Measurements from ENCODE around the gene SCAF8. TPM values are rescaled to one million over a fixed set of nuclear protein-coding genes. Genes with fewer than 3 reads are reported as not detected.

The SCAF8 gene
- total RNA-seq, 4 donors from 2014 or later, result 29.8 to 63.5 (median 34.6) TPM

DNA sequence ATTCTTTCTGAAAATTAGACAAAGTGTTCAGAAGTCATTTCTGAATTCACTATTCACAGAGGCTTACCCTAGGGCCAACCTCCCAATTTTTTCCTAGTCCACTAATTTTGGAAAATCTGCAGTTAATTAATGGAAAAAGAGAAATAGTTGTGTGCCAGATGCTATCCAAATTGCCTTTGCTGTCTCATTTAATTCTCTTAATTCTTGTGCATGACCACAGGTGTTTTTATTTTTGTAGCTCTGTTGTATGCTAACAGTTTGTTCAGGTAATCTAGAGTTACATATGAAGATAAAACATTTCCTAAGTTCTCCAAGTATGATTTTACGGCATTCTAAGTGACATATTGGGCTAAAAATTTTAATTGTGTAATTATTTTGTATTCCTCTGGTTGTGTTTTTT, 96.8 kb downstream of the SCAF8 start:
- Histone ChIP-seq H3K4me1 (no peaks in the 10 kb centered on the region), H3K27ac (no peak overlapping the region), H3K4me3 (no peak overlapping the region), H3K9me3 (no peaks in the 10 kb centered on the region), H3K27me3 (no peaks in the 10 kb centered on the region), H3K36me3 (peaks cover 0 to 69% (median 0%) of the 10 kb centered on the region in 3 donors)
- no peak for TF ChIP-seq POLR2A (IDR thresholded peaks at IDR 0.05)
- TF ChIP-seq, protein P1, sequence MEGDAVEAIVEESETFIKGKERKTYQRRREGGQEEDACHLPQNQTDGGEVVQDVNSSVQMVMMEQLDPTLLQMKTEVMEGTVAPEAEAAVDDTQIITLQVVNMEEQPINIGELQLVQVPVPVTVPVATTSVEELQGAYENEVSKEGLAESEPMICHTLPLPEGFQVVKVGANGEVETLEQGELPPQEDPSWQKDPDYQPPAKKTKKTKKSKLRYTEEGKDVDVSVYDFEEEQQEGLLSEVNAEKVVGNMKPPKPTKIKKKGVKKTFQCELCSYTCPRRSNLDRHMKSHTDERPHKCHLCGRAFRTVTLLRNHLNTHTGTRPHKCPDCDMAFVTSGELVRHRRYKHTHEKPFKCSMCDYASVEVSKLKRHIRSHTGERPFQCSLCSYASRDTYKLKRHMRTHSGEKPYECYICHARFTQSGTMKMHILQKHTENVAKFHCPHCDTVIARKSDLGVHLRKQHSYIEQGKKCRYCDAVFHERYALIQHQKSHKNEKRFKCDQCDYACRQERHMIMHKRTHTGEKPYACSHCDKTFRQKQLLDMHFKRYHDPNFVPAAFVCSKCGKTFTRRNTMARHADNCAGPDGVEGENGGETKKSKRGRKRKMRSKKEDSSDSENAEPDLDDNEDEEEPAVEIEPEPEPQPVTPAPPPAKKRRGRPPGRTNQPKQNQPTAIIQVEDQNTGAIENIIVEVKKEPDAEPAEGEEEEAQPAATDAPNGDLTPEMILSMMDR (IDR thresholded peaks at IDR 0.05), result no peak
- no peak for DNase-seq

DNA sequence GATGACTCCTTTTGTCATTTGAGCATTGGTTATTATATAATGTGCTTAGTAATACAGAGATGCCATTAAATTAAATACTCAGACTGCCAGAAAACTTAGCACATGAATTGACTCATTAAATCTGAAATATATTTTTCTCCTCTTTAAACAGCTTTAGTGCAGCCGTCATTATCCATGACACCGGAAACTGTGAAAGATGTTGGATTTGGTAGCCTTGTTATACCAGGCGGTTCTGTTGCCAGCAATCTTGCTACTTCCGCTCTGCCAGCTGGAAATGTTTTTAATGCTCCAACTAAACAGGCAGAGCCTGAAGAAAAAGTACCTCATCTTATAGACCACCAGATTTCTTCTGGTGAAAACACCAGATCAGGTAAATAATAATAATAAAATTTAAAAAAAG, 97.6 kb downstream of the SCAF8 start:
- H3K27me3 ChIP-seq, result no peaks in the 10 kb centered on the region
- DNase-seq, result no peak
- peaks cover 0 to 61% (median 0%) of the 10 kb centered on the region in 3 donors for H3K36me3 ChIP-seq
- no peaks in the 10 kb centered on the region for H3K4me1 ChIP-seq
- no peak overlapping the region for H3K27ac ChIP-seq
- no peak overlapping the region for H3K4me3 ChIP-seq
- TF ChIP-seq, protein P1 (IDR thresholded peaks at IDR 0.05), result no peak
- no peak for TF ChIP-seq POLR2A (IDR thresholded peaks at IDR 0.05)
- no peaks in the 10 kb centered on the region for H3K9me3 ChIP-seq

DNA sequence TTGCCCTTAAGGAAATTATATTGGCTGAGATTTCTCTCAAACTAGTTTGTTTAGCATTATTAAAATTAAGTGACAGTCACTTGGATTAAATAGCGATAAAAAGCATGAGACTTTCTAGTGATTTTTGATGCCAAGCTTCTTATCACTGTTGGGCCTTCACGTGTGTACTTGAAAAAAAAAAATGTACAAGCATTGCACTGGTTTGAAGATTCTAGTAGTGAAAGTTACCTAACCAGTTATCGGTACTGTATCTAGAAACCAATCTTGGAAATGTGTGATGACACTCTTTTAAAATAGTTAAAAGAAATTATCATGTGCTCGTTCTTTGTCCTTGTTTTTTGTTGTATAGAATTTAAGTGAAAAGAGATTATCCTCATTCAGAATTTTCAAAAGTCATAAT, 102.1 kb downstream of the SCAF8 start:
- DNase-seq, result no peak
- Histone ChIP-seq H3K4me3 (no peak overlapping the region), H3K4me1 (no peaks in the 10 kb centered on the region), H3K9me3 (no peaks in the 10 kb centered on the region), H3K27me3 (no peaks in the 10 kb centered on the region), H3K27ac (no peak overlapping the region), H3K36me3 (peaks cover 0 to 33% (median 0%) of the 10 kb centered on the region in 3 donors)
- TF ChIP-seq, protein P1 (IDR thresholded peaks at IDR 0.05), result no peak
- no peak for TF ChIP-seq POLR2A (IDR thresholded peaks at IDR 0.05)

DNA sequence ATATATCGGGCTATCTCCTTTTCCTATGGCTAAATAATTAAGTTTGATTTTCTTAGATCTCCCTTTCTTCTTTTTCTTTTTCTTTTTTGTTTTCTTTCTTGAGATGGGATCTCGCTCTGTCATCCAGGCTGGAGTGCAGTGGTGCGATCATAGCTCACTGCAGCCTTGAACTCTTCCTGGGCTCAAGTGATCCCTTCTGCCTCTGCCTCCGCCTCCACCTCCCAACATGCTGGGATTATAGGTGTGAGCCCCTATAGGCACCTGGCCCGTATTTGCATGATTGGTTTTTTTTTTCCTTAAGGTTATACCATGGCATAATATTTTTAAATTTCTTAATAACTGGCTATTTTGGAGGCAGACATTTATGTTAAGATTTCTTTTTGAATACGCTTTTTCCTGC, 106.3 kb downstream of the SCAF8 start:
- H3K27ac ChIP-seq, result no peak overlapping the region

DNA sequence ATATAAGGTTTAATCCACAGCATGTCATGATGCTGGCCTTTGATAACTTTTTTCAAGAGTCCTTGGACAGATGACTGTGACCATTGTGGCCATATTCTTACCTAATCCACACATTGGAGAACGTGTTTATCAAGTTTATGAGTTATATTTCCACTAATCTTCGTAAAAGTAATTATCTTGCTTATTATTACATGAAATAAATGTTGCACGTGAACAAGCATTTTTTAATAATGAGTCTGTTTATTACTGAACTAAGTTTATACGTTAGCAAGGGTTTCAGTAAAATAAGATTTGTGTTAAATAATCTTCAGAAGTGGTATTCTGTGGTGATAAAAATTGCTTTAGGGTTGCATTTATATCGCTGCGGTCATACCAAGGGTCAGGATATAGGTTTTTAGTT, 107.1 kb downstream of the SCAF8 start:
- DNase-seq, result no peak
- Histone ChIP-seq H3K4me3 (no peak overlapping the region), H3K36me3 (peaks cover 0 to 6% (median 0%) of the 10 kb centered on the region in 3 donors), H3K27me3 (no peaks in the 10 kb centered on the region), H3K27ac (no peak overlapping the region), H3K9me3 (no peaks in the 10 kb centered on the region), H3K4me1 (no peaks in the 10 kb centered on the region)
- TF ChIP-seq, protein P1 (IDR thresholded peaks at IDR 0.05), result no peak

More for the DNA sequence above, 106.3 kb downstream of the SCAF8 start:
- H3K36me3 ChIP-seq, result peaks cover 0 to 6% (median 0%) of the 10 kb centered on the region in 3 donors
- H3K27me3 ChIP-seq, result no peaks in the 10 kb centered on the region
- H3K4me1 ChIP-seq, result no peaks in the 10 kb centered on the region
- no peak for TF ChIP-seq POLR2A (IDR thresholded peaks at IDR 0.05)
- TF ChIP-seq, protein P1 (IDR thresholded peaks at IDR 0.05), result no peak
- DNase-seq, result no peak
- no peak overlapping the region for H3K4me3 ChIP-seq
- no peaks in the 10 kb centered on the region for H3K9me3 ChIP-seq

DNA sequence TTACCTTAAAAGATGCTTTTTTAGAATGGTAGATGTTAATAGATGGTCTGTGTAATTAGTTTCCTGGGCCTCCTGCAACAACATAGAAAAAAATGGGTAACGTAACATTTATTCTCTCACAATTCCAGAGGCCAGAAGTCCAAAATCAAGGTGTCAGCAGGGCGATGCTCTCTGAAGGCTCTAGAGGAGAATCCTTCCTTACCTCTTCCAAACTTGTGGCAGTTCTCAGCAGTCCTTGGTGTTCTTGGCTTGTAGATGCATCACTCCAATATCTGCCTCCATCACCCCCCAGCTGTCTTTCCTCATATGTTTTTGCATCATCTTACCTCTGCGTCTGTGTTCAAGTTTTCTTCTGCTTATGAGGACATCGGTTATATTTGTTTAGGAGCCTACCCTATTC, 107.9 kb downstream of the SCAF8 start:
- H3K4me1 ChIP-seq, result no peaks in the 10 kb centered on the region
- no peaks in the 10 kb centered on the region for H3K9me3 ChIP-seq
- H3K27ac ChIP-seq, result no peak overlapping the region
- no peak for DNase-seq
- H3K4me3 ChIP-seq, result no peak overlapping the region
- peaks cover 0 to 6% (median 0%) of the 10 kb centered on the region in 3 donors for H3K36me3 ChIP-seq
- TF ChIP-seq, protein P1 (IDR thresholded peaks at IDR 0.05), result no peak
- TF ChIP-seq POLR2A (IDR thresholded peaks at IDR 0.05), result no peak
- H3K27me3 ChIP-seq, result no peaks in the 10 kb centered on the region
